Fibroblast of mammary gland (primary cell): Measurements from ENCODE around the gene AK8.
"Not testable (repeated sequence)": the region's sequence is repeated elsewhere in the genome, so short reads cannot be mapped to it uniquely, and the experiment has no call there.

Experiments used
- DNase-seq: peaks from one replicate; pipeline ENCODE4 v3.0.0-alpha.2; 2010; ENCODE audit warnings: low read depth
- H3K4me3 ChIP-seq: 2 replicates; pipeline ENCODE4 v1.5.1; 2011; ENCODE audit warnings: low read depth, mild to moderate bottlenecking, low read length, moderate library complexity; ENCODE audit not compliant: control insufficient read depth
- CTCF ChIP-seq: conservative IDR thresholded peaks from 2 replicates; pipeline ENCODE4 v1.5.1; 2011; ENCODE audit warnings: low read depth, low read length, inconsistent platforms; ENCODE audit not compliant: control insufficient read depth, insufficient read depth

The AK8 gene

GRCh38 chr9:132723809-132724208, 154.3 kb downstream of the AK8 start:
- no peak overlapping the region for H3K4me3 ChIP-seq
- no peak for DNase-seq
- no peak for TF ChIP-seq CTCF

- DNase-seq = no peak
- H3K4me3 ChIP-seq = no peak overlapping the region
- TF ChIP-seq CTCF = no peak
Observed at GRCh38 chr9:132722564-132723065, 155.5 kb downstream of the AK8 start.

- DNase-seq = no peak
- no peak overlapping the region for H3K4me3 ChIP-seq
- TF ChIP-seq CTCF = no peak
Observed at GRCh38 chr9:132721661-132722060, 156.4 kb downstream of the AK8 start.

- DNase-seq, H3K4me3 ChIP-seq: not testable (repeated sequence)
Observed at GRCh38 chr9:132718381-132718928, 159.6 kb downstream of the AK8 start.

GRCh38 chr9:132717326-132717945, 160.6 kb downstream of the AK8 start:
- no peak for DNase-seq
- H3K4me3 ChIP-seq = no peak overlapping the region
- TF ChIP-seq CTCF = no peak

- TF ChIP-seq CTCF = no peak
- DNase-seq = no peak
- H3K4me3 ChIP-seq = no peak overlapping the region
Observed at GRCh38 chr9:132716007-132716406, 162.1 kb downstream of the AK8 start.

- no peak for DNase-seq
Observed at GRCh38 chr9:132712753-132713152, 165.3 kb downstream of the AK8 start.

More at GRCh38 chr9:132712753-132713152, 165.3 kb downstream of the AK8 start:
- no peak for TF ChIP-seq CTCF
- H3K4me3 ChIP-seq = no peak overlapping the region
